Tibial nerve (tissue), 4 donors: Measurements from ENCODE around the gene MMGT1. TPM values are rescaled to one million over a fixed set of nuclear protein-coding genes. Genes with fewer than 3 reads are reported as not detected.

Experiments used
- DNase-seq, 2 donors: peaks; one replicate each; pipeline ENCODE4 v3.0.0-alpha.2; 2019; ENCODE audit warnings: low spot score in 2 of 2
- H3K27ac ChIP-seq, 4 donors: fragments of 200-600 bp; sonication (generic) in 3 of 4; one replicate each; pipeline ENCODE4 v1.5.1; 2017 to 2019; ENCODE audit warnings: mild to moderate bottlenecking in 1 of 4
- H3K27me3 ChIP-seq, 2 donors: fragments of 200-600 bp; sonication (generic) in 1 of 2; one replicate each; pipeline versions ENCODE4 v1.5.1 to v1.6.0; 2017 to 2019
- H3K36me3 ChIP-seq, 3 donors: fragments of 200-600 bp; sonication (generic); one replicate each; pipeline ENCODE4 v1.5.1; 2018 to 2019
- H3K4me1 ChIP-seq, 4 donors: fragments of 200-600 bp; sonication (generic) in 3 of 4; one replicate each; pipeline ENCODE4 v1.5.1; 2017 to 2019
- H3K4me3 ChIP-seq, 4 donors: fragments of 200-600 bp; sonication (generic) in 3 of 4; one replicate each; pipeline ENCODE4 v1.5.1; 2017 to 2019; ENCODE audit warnings: mild to moderate bottlenecking in 1 of 4, moderate library complexity in 1 of 4
- H3K9me3 ChIP-seq, 4 donors: fragments of 200-600 bp; sonication (generic) in 3 of 4; one replicate each; pipeline ENCODE4 v1.5.1; 2017 to 2019
- CTCF ChIP-seq, 5 experiments: fragments of 200-600 bp in 3 of 5; fragments of 450-650 bp in 2 of 5; sonication (generic) in 3 of 5; IDR thresholded peaks; one replicate each; pipeline ENCODE4 v1.5.1; 2016 to 2019; ENCODE audit warnings: antibody characterized with exemption in 5 of 5, mild to moderate bottlenecking in 3 of 5, moderate library complexity in 2 of 5
- EP300 ChIP-seq, 2 donors: sonication (generic); formaldehyde crosslinking; IDR thresholded peaks; one replicate each; pipeline ENCODE4 v1.6.1; 2017; ENCODE audit warnings: antibody characterized with exemption in 2 of 2, mild to moderate bottlenecking in 1 of 2
- POLR2A ChIP-seq, 2 donors: fragments of 450-650 bp; IDR thresholded peaks; one replicate each; pipeline ENCODE4 v1.6.1; 2017; ENCODE audit warnings: antibody characterized with exemption in 2 of 2, mild to moderate bottlenecking in 2 of 2, moderate library complexity in 2 of 2
- WGBS, 2 donors: methylation state at CpG; one replicate each; pipeline ENCODE4 v1.1.5; 2018; 5-methylcytosine and 5-hydroxymethylcytosine counted together
- total RNA-seq, 4 donors: library from RNA; depleted of rRNA; stranded (reverse); fragments of >200 nt; gene quantifications; one replicate each; pipeline ENCODE4 v1.1.0, GENCODE V29; 2016

MMGT1 gene
- total RNA-seq: 10 to 100 TPM; 24.1 to 31.6 (median 28.3) TPM

- H3K9me3 ChIP-seq: no peaks in the 10 kb centered on the region
- TF ChIP-seq CTCF (IDR thresholded peaks at IDR 0.05): peak in 2 of 5 experiments; percentile 28 to 46
- peak in 1 of 2 donors; percentile 87 for TF ChIP-seq EP300 (IDR thresholded peaks at IDR 0.05)
- TF ChIP-seq POLR2A (IDR thresholded peaks at IDR 0.05): peak; percentile 10 to 60
- DNase-seq: peak; percentile 64 to 73
- H3K27ac ChIP-seq: peak within 1 kb of the TSS; percentile 92 to 96 (median 94)
- peak within 1 kb of the TSS; percentile 60 to 79 (median 66) for H3K4me3 ChIP-seq
- H3K27me3 ChIP-seq: no peaks in the 10 kb centered on the region
- whole genome bisulfite sequencing, 2 donors: 0 to 35% methylated on average over 29 to 43 of the region's 65 CpGs
- peaks cover 0 to 16% (median 0%) of the 10 kb centered on the region in 4 donors for H3K4me1 ChIP-seq
- H3K36me3 ChIP-seq: peaks cover 0 to 1% (median 0%) of the 10 kb centered on the region in 3 donors
These were observed at the start of gene MMGT1 for GRCh38 chrX:135973548-135974278. Gene MMGT1 (minus strand): TSS chrX:135973988. CDS start chrX:135973675, 313 bp downstream.

GRCh38 chrX:136021903-136022302 lies 48.1 kb upstream of the MMGT1 start:
- no peak overlapping the region for H3K27ac ChIP-seq
- TF ChIP-seq POLR2A (IDR thresholded peaks at IDR 0.05): no peak
- no peak for TF ChIP-seq EP300 (IDR thresholded peaks at IDR 0.05)
- no peak for TF ChIP-seq CTCF (IDR thresholded peaks at IDR 0.05)
- no peaks in the 10 kb centered on the region for H3K27me3 ChIP-seq

GRCh38 chrX:136021160-136021559 lies 47.4 kb upstream of the MMGT1 start:
- Histone ChIP-seq H3K4me1 (no peaks in the 10 kb centered on the region), H3K27me3 (no peaks in the 10 kb centered on the region), H3K36me3 (peaks cover 0 to 19% (median 0%) of the 10 kb centered on the region in 3 donors), H3K9me3 (no peaks in the 10 kb centered on the region), H3K27ac (no peak overlapping the region), H3K4me3 (no peak overlapping the region)
- TF ChIP-seq POLR2A (IDR thresholded peaks at IDR 0.05) (no peak), CTCF (IDR thresholded peaks at IDR 0.05) (no peak), EP300 (IDR thresholded peaks at IDR 0.05) (no peak)
- no peak for DNase-seq
- 89 to 100% methylated on average over 1 of the region's 1 CpG for WGBS, 2 donors

More at GRCh38 chrX:136021903-136022302, 48.1 kb upstream of the MMGT1 start:
- no peak for DNase-seq
- 44 to 59% methylated on average over 1 of the region's 1 CpG for WGBS, 2 donors
- Histone ChIP-seq H3K9me3 (no peaks in the 10 kb centered on the region), H3K4me1 (no peaks in the 10 kb centered on the region), H3K36me3 (peaks cover 0 to 19% (median 0%) of the 10 kb centered on the region in 3 donors), H3K4me3 (no peak overlapping the region)

- Histone ChIP-seq H3K27me3 (no peaks in the 10 kb centered on the region), H3K27ac (no peak overlapping the region), H3K4me1 (no peaks in the 10 kb centered on the region), H3K4me3 (no peak overlapping the region), H3K36me3 (peaks cover 0 to 19% (median 0%) of the 10 kb centered on the region in 3 donors), H3K9me3 (no peaks in the 10 kb centered on the region)
- TF ChIP-seq POLR2A (IDR thresholded peaks at IDR 0.05): no peak
- TF ChIP-seq CTCF (IDR thresholded peaks at IDR 0.05): no peak
- no peak for TF ChIP-seq EP300 (IDR thresholded peaks at IDR 0.05)
- DNase-seq: no peak
- WGBS, 2 donors: 73 to 79% methylated on average over 5 of the region's 5 CpGs
These were observed 45.4 kb upstream of the MMGT1 start for GRCh38 chrX:136019226-136019625.

- Histone ChIP-seq H3K36me3 (peaks cover 0 to 21% (median 0%) of the 10 kb centered on the region in 3 donors), H3K27ac (no peak overlapping the region), H3K4me1 (no peaks in the 10 kb centered on the region), H3K4me3 (no peak overlapping the region), H3K9me3 (no peaks in the 10 kb centered on the region), H3K27me3 (no peaks in the 10 kb centered on the region)
- TF ChIP-seq CTCF (IDR thresholded peaks at IDR 0.05) (no peak), EP300 (IDR thresholded peaks at IDR 0.05) (no peak), POLR2A (IDR thresholded peaks at IDR 0.05) (no peak)
- no peak for DNase-seq
- 84% methylated on average over 2 of the region's 2 CpGs for WGBS, 2 donors
These were observed 43.1 kb upstream of the MMGT1 start for GRCh38 chrX:136016881-136017280.
